A172 (cell line): ENCODE measurements around the gene EXOC6B. TPM values are rescaled to one million over a fixed set of nuclear protein-coding genes. Genes with fewer than 3 reads are reported as not detected.

Experiments used
- DNase-seq: peaks from one replicate; pipeline ENCODE4 v3.0.0-alpha.2; 2015; ENCODE audit warnings: low spot score
- total RNA-seq: library from RNA; depleted of rRNA; stranded (reverse); fragments of >200 nt; shearing (Covaris generic); gene quantifications from 2 replicates; pipeline ENCODE4 v1.2.3, GENCODE V29; 2014

Gene EXOC6B
- total RNA-seq, 1 experiment from 2014 or later = 26.1 TPM

GRCh38 chr2:72212486-72212855 is 613.4 kb downstream of the EXOC6B start:
- DNase-seq = no peak

- DNase-seq = peak; percentile 27
Observed at GRCh38 chr2:72211777-72212485, 613.9 kb downstream of the EXOC6B start.

- no peak for DNase-seq
Observed at GRCh38 chr2:72211350-72211749, 614.5 kb downstream of the EXOC6B start.

- no peak for DNase-seq
Observed at GRCh38 chr2:72210470-72210869, 615.4 kb downstream of the EXOC6B start.

- DNase-seq = no peak
Observed at GRCh38 chr2:72208225-72208624, 617.6 kb downstream of the EXOC6B start.

GRCh38 chr2:72207334-72207733 is 618.5 kb downstream of the EXOC6B start:
- no peak for DNase-seq

GRCh38 chr2:72205504-72205881 is 620.3 kb downstream of the EXOC6B start:
- no peak for DNase-seq

GRCh38 chr2:72204786-72205503 is 620.9 kb downstream of the EXOC6B start:
- DNase-seq = no peak

GRCh38 chr2:72204156-72204785 is 621.6 kb downstream of the EXOC6B start:
- no peak for DNase-seq

GRCh38 chr2:72198532-72199241 is 627.1 kb downstream of the EXOC6B start:
- peak; percentile 16 for DNase-seq

- no peak for DNase-seq
Observed at GRCh38 chr2:72193723-72194122, 632.1 kb downstream of the EXOC6B start.

- no peak for DNase-seq
Observed at GRCh38 chr2:72191441-72191840, 634.4 kb downstream of the EXOC6B start.

- DNase-seq = no peak
Observed at GRCh38 chr2:72185206-72185605, 640.6 kb downstream of the EXOC6B start.

GRCh38 chr2:72183466-72183865 is 642.4 kb downstream of the EXOC6B start:
- no peak for DNase-seq

- DNase-seq = no peak
Observed at GRCh38 chr2:72183016-72183415, 642.8 kb downstream of the EXOC6B start.

GRCh38 chr2:72182547-72182946 is 643.3 kb downstream of the EXOC6B start:
- no peak for DNase-seq

- no peak for DNase-seq
Observed at GRCh38 chr2:72181616-72182015, 644.2 kb downstream of the EXOC6B start.

- DNase-seq = no peak
Observed at GRCh38 chr2:72180351-72180750, 645.5 kb downstream of the EXOC6B start.

GRCh38 chr2:72178551-72178950 is 647.3 kb downstream of the EXOC6B start:
- no peak for DNase-seq

GRCh38 chr2:72176281-72176680 is 649.6 kb downstream of the EXOC6B start:
- DNase-seq = no peak

GRCh38 chr2:72175636-72176035 is 650.2 kb downstream of the EXOC6B start:
- no peak for DNase-seq

- DNase-seq = no peak
Observed at GRCh38 chr2:72173640-72174321, 652.1 kb downstream of the EXOC6B start.
